GM12865 (cell line): ENCODE results near the gene OR8K3.

Experiments used
- DNase-seq: peaks from one replicate; pipeline ENCODE4 v3.0.0; 2010; ENCODE audit warnings: low read depth
- H3K4me3 ChIP-seq: 2 replicates; pipeline ENCODE4 v1.5.1; 2011; ENCODE audit warnings: mild to moderate bottlenecking, low read depth, low read length, control low read depth
- CTCF ChIP-seq: IDR thresholded peaks from 2 replicates; pipeline ENCODE4 v1.5.1; 2011; ENCODE audit warnings: low read length, control low read depth, low read depth, inconsistent platforms; ENCODE audit not compliant: insufficient read depth; ENCODE audit errors: missing control alignments

Gene OR8K3

GRCh38 chr11:56314844-56315243 is at the start of gene OR8K3:
Gene OR8K3 (plus strand): TSS chr11:56315144. CDS start chr11:56318307, 3,163 bp downstream.
- no peak for TF ChIP-seq CTCF
- H3K4me3 ChIP-seq, result no peak within 1 kb of the TSS
- no peak for DNase-seq

- TF ChIP-seq CTCF, result no peak
- DNase-seq, result no peak
- H3K4me3 ChIP-seq, result no peak overlapping the region
Observed at GRCh38 chr11:56271092-56271491, 43.9 kb upstream of the OR8K3 start.

- TF ChIP-seq CTCF, result no peak
- DNase-seq, result no peak
- H3K4me3 ChIP-seq, result no peak within 1 kb of the TSS
Observed at GRCh38 chr11:56273854-56274253, 41.1 kb upstream of the OR8K3 start, which contains the start of gene OR5T1. Gene OR5T1 (plus strand): TSS chr11:56274154. CDS start chr11:56275639, 1,485 bp downstream.

GRCh38 chr11:56292154-56292553 is 22.8 kb upstream of the OR8K3 start, which contains the start of gene OR8H1:
Gene OR8H1 (minus strand): TSS chr11:56292254. CDS start chr11:56291062, 1,192 bp downstream.
- no peak within 1 kb of the TSS for H3K4me3 ChIP-seq
- DNase-seq, result no peak
- TF ChIP-seq CTCF, result no peak

- H3K4me3 ChIP-seq, result no peak overlapping the region
- no peak for DNase-seq
- no peak for TF ChIP-seq CTCF
Observed at GRCh38 chr11:56296898-56297297, 18.0 kb upstream of the OR8K3 start.

GRCh38 chr11:56307836-56308235 is 7.1 kb upstream of the OR8K3 start:
- no peak for DNase-seq
- H3K4me3 ChIP-seq, result no peak overlapping the region
- TF ChIP-seq CTCF, result no peak

- DNase-seq, result no peak
- TF ChIP-seq CTCF, result no peak
- H3K4me3 ChIP-seq, result no peak overlapping the region
Observed at GRCh38 chr11:56331861-56332491, 17.0 kb downstream of the OR8K3 start.
